HepG2 (cell line): Measurements from ENCODE around the gene VPS37B. TPM values are rescaled to one million over a fixed set of nuclear protein-coding genes. Genes with fewer than 3 reads are reported as not detected.

Experiments
- AKAP8 ChIP-seq: sonication (generic); formaldehyde crosslinking; IDR thresholded peaks from 2 replicates; pipeline ENCODE4 v1.5.1; 2020; ENCODE audit warnings: mild to moderate bottlenecking, missing genetic modification reagents
- CERS6 ChIP-seq: sonication (generic); formaldehyde crosslinking; IDR thresholded peaks from 2 replicates; pipeline ENCODE4 v1.5.0; 2020; ENCODE audit warnings: missing genetic modification reagents
- ETS1 ChIP-seq: sonication (generic); formaldehyde crosslinking; IDR thresholded peaks from 2 replicates; pipeline ENCODE4 v1.4.0; 2020; ENCODE audit warnings: missing genetic modification reagents
- FIP1L1 ChIP-seq: fragments of 200-400 bp; formaldehyde crosslinking; IDR thresholded peaks from 2 replicates; pipeline ENCODE4 v1.6.1; 2018; ENCODE audit warnings: low read depth, mild to moderate bottlenecking, low read length, moderate library complexity, borderline replicate concordance; ENCODE audit not compliant: insufficient read depth
- HIVEP1 ChIP-seq: sonication (generic); formaldehyde crosslinking; IDR thresholded peaks from 2 replicates; pipeline ENCODE4 v1.4.0; 2020; ENCODE audit warnings: mild to moderate bottlenecking, missing genetic modification reagents
- HNF4A ChIP-seq: sonication (generic); formaldehyde crosslinking; IDR thresholded peaks from 2 replicates; pipeline ENCODE4 v1.4.0; 2020; ENCODE audit warnings: missing genetic modification reagents
- HNRNPH1 ChIP-seq: fragments of 200-400 bp; formaldehyde crosslinking; optimal IDR thresholded peaks from 2 replicates; pipeline ENCODE3; 2017; ENCODE audit warnings: mild to moderate bottlenecking, low read depth, low read length
- HNRNPK ChIP-seq: fragments of 200-400 bp; formaldehyde crosslinking; IDR thresholded peaks from 2 replicates; pipeline ENCODE4 v1.6.1; 2018; ENCODE audit warnings: low read length, low read depth, moderate library complexity, mild to moderate bottlenecking; ENCODE audit not compliant: poor library complexity, severe bottlenecking
- KLF12 ChIP-seq: sonication (generic); formaldehyde crosslinking; IDR thresholded peaks from 2 replicates; pipeline ENCODE4 v1.4.0; 2020; ENCODE audit warnings: missing genetic modification reagents, borderline replicate concordance
- MEIS1 ChIP-seq: sonication (generic); formaldehyde crosslinking; IDR thresholded peaks from 2 replicates; pipeline ENCODE4 v1.9.0; 2021; ENCODE audit warnings: mild to moderate bottlenecking, missing genetic modification reagents, moderate library complexity, borderline replicate concordance
- NR3C1 ChIP-seq: sonication (generic); formaldehyde crosslinking; IDR thresholded peaks from 2 replicates; pipeline ENCODE4 v1.4.0; 2020; ENCODE audit warnings: missing genetic modification reagents
- PCBP2 ChIP-seq: fragments of 200-400 bp; formaldehyde crosslinking; optimal IDR thresholded peaks from 2 replicates; pipeline ENCODE3; 2018; ENCODE audit warnings: low read length, low read depth; ENCODE audit not compliant: poor library complexity, severe bottlenecking
- PLSCR1 ChIP-seq: sonication (generic); formaldehyde crosslinking; IDR thresholded peaks from 2 replicates; pipeline ENCODE4 v1.5.0; 2020; ENCODE audit warnings: missing genetic modification reagents, mild to moderate bottlenecking, borderline replicate concordance
- POLR2A ChIP-seq, 2 experiments: IDR thresholded peaks; 2 replicates each; pipeline ENCODE4 v1.6.1; 2011; ENCODE audit warnings: low read depth in 2 of 2, low read length in 2 of 2, mild to moderate bottlenecking in 1 of 2, moderate library complexity in 1 of 2; ENCODE audit not compliant: insufficient read depth in 1 of 2
- SIX4 ChIP-seq: sonication (generic); formaldehyde crosslinking; IDR thresholded peaks from 2 replicates; pipeline ENCODE4 v1.4.0; 2020; ENCODE audit warnings: missing genetic modification reagents
- SMARCC2 ChIP-seq: fragments of 450-650 bp; IDR thresholded peaks from 2 replicates; pipeline ENCODE4 v1.6.1; 2017; ENCODE audit warnings: antibody characterized with exemption, mild to moderate bottlenecking
- ZBTB39 ChIP-seq: sonication (generic); formaldehyde crosslinking; IDR thresholded peaks from 2 replicates; pipeline ENCODE4 v1.5.0; 2020; ENCODE audit warnings: missing genetic modification reagents
- ZBTB7B ChIP-seq: sonication (generic); formaldehyde crosslinking; IDR thresholded peaks from 2 replicates; pipeline ENCODE4 v1.4.0; 2020; ENCODE audit warnings: missing genetic modification reagents
- ZMYM4 ChIP-seq: sonication (generic); formaldehyde crosslinking; IDR thresholded peaks from 2 replicates; pipeline ENCODE4 v1.8.1; 2023; ENCODE audit warnings: mild to moderate bottlenecking, missing genetic modification reagents
- ZNF441 ChIP-seq: sonication (generic); formaldehyde crosslinking; IDR thresholded peaks from 2 replicates; pipeline ENCODE4 v1.7.0; 2021; ENCODE audit warnings: missing genetic modification reagents, borderline replicate concordance
- ZNF558 ChIP-seq: sonication (generic); formaldehyde crosslinking; IDR thresholded peaks from 2 replicates; pipeline ENCODE4 v1.9.0; 2022; ENCODE audit warnings: mild to moderate bottlenecking, missing genetic modification reagents, borderline replicate concordance
- ZNF746 ChIP-seq: sonication (generic); formaldehyde crosslinking; IDR thresholded peaks from 2 replicates; pipeline ENCODE4 v1.8.0; 2022; ENCODE audit warnings: mild to moderate bottlenecking, missing genetic modification reagents
- ZSCAN29 ChIP-seq: sonication (generic); formaldehyde crosslinking; conservative IDR thresholded peaks from 2 replicates; pipeline ENCODE4 v1.4.0; 2020; ENCODE audit warnings: mild to moderate bottlenecking, missing genetic modification reagents
- polyA plus RNA-seq, 8 experiments: library from polyadenylated mRNA; depleted of rRNA in 3 of 8; stranded (reverse) in 7 of 8; unstranded in 1 of 8; fragments of >200 nt; fragmentation: Illumina TruSeq in 4 of 8; extraction: Trizol in 4 of 8; gene quantifications; 2 replicates each; pipeline versions ENCODE4 v1.2.1 to v1.2.3, GENCODE V29; 2011 to 2016; ENCODE audit warnings: low read depth in 4 of 8, missing spikeins in 1 of 8, mixed read lengths in 1 of 8; ENCODE audit not compliant: insufficient read depth in 1 of 8
- total RNA-seq, 5 experiments: library from RNA; depleted of rRNA; stranded (reverse); fragments of >200 nt; fragmentation: Illumina TruSeq; extraction: Trizol; gene quantifications; 2 replicates each; pipeline ENCODE4 v1.2.3, GENCODE V29; 2016; ENCODE audit warnings: low read depth in 1 of 5
- TF ChIP-seq, protein P1 (sequence below): sonication (generic); formaldehyde crosslinking; conservative IDR thresholded peaks from 2 replicates; pipeline ENCODE4 v1.8.1; 2023; ENCODE audit warnings: missing genetic modification reagents

The VPS37B gene
- total and polyA plus RNA-seq, 2 of the 13 experiments (the other 11 are each of a cell fraction or from before 2014, with no cell fraction given): 4.6 to 5.3 TPM

DNA sequence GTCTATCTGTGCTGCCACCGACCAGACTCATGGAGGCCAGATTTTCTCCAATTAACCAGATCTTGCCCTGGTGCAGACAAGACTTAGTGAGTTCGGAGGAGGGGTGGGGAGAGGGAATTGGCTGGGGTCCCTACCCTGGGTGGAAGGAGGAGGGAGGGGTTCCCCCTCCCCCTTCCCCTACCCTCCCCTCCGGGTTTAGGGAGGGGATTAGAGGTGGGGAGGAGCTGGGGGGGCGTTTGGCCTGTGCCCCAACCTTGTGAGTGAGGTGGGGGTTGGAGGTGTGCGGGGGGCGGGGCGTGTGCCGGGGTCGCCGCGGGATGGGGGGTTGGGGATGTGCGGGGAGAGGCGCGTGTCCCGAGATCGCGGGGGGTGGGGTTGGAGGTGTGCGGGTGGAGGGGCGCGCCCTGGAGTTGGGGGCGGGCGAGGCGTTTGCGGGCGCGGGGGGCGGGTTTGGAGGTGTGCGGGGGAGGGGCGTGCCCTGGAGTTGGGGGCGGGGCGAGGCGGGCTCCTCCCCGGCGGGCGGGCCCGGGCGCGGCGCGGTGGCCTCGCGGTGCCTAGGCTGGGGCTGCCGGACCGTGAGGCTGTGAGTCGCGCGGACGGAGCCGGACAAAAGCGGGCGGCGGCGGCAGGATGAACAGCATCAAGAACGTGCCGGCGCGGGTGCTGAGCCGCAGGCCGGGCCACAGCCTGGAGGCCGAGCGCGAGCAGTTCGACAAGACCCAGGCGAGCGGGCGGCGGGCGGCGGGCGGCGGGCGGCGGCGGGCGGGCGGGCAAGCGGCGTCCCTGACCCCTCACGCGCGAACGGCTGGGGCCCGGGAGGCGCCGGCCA is 60.8 kb downstream of the VPS37B start, which contains the start of gene HIP1R (continued):
- TF ChIP-seq PCBP2: peak; percentile 12
- TF ChIP-seq NR3C1: no peak
- no peak for TF ChIP-seq CERS6 (CRISPR knock-in tag)
- no peak for TF ChIP-seq ZSCAN29 (CRISPR knock-in tag)
- no peak for TF ChIP-seq HNRNPH1
- no peak for TF ChIP-seq ZBTB39 (CRISPR knock-in tag)
- TF ChIP-seq FIP1L1: no peak
- no peak for TF ChIP-seq SIX4 (CRISPR knock-in tag)
- no peak for TF ChIP-seq AKAP8 (CRISPR knock-in tag)
- TF ChIP-seq POLR2A (IDR thresholded peaks at IDR 0.05; ENCODE audit: insufficient read depth in 1 of 2, low read depth in 2 of 2, low read length in 2 of 2): peak in 1 of 2 experiments; percentile 55; a peak in 2 of 4 replicates
- TF ChIP-seq KLF12: no peak
- TF ChIP-seq HNF4A (CRISPR knock-in tag): no peak
- no peak for TF ChIP-seq MEIS1 (CRISPR knock-in tag)
- TF ChIP-seq HNRNPK: peak; percentile 21
- TF ChIP-seq ZNF746 (CRISPR knock-in tag): no peak
- TF ChIP-seq PLSCR1 (CRISPR knock-in tag): no peak
- TF ChIP-seq ZNF441: no peak
- no peak for TF ChIP-seq SMARCC2
- no peak for TF ChIP-seq HIVEP1 (CRISPR knock-in tag)
- TF ChIP-seq, protein P1, sequence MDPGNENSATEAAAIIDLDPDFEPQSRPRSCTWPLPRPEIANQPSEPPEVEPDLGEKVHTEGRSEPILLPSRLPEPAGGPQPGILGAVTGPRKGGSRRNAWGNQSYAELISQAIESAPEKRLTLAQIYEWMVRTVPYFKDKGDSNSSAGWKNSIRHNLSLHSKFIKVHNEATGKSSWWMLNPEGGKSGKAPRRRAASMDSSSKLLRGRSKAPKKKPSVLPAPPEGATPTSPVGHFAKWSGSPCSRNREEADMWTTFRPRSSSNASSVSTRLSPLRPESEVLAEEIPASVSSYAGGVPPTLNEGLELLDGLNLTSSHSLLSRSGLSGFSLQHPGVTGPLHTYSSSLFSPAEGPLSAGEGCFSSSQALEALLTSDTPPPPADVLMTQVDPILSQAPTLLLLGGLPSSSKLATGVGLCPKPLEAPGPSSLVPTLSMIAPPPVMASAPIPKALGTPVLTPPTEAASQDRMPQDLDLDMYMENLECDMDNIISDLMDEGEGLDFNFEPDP: no peak
- TF ChIP-seq ZBTB7B (CRISPR knock-in tag): no peak
- TF ChIP-seq ZNF558 (CRISPR knock-in tag): no peak; the same call in 1 of the 2 replicates
- no peak for TF ChIP-seq ZMYM4 (CRISPR knock-in tag)
- TF ChIP-seq ETS1 (CRISPR knock-in tag): no peak
